OCI-LY1 (cell line): ENCODE data around the gene UBE2D3.

Source experiments
- H2AFZ ChIP-seq: fragments of 200-600 bp; sonication (generic), shearing (Covaris generic); 2 replicates; pipeline ENCODE4 v1.6.0; 2014; ENCODE audit warnings: antibody characterized with exemption, mild to moderate bottlenecking, low read length
- H3F3A ChIP-seq: fragments of 200-600 bp; sonication (generic), shearing (Covaris generic); 2 replicates; pipeline ENCODE4 v1.6.0; 2014; ENCODE audit warnings: mild to moderate bottlenecking, antibody characterized with exemption, low read length, moderate library complexity; ENCODE audit not compliant: insufficient read depth
- H3K27ac ChIP-seq: fragments of 200-600 bp; sonication (generic); 2 replicates; pipeline ENCODE4 v1.5.1; 2014; ENCODE audit warnings: low read length, mixed run types, mild to moderate bottlenecking, low read depth; ENCODE audit not compliant: poor library complexity, severe bottlenecking
- H3K27me3 ChIP-seq: fragments of 200-600 bp; sonication (generic); 2 replicates; pipeline ENCODE4 v1.6.0; 2014; ENCODE audit warnings: antibody characterized with exemption, mild to moderate bottlenecking, low read length, moderate library complexity; ENCODE audit not compliant: insufficient read depth
- H3K36me3 ChIP-seq: fragments of 200-600 bp; sonication (generic); 2 replicates; pipeline ENCODE4 v1.6.1; 2014; ENCODE audit warnings: mild to moderate bottlenecking, antibody characterized with exemption, low read length, moderate library complexity, mixed read lengths; ENCODE audit not compliant: insufficient read depth
- H3K4me1 ChIP-seq: fragments of 200-600 bp; sonication (generic); 2 replicates; pipeline ENCODE4 v1.5.1; 2014; ENCODE audit warnings: mild to moderate bottlenecking, low read length, moderate library complexity; ENCODE audit not compliant: insufficient read depth, severe bottlenecking
- H3K4me2 ChIP-seq: fragments of 200-600 bp; sonication (generic), shearing (Covaris generic); 2 replicates; pipeline ENCODE4 v1.6.1; 2014; ENCODE audit warnings: low read length
- H3K4me3 ChIP-seq: fragments of 200-600 bp; sonication (generic); 2 replicates; pipeline ENCODE4 v1.5.1; 2014; ENCODE audit warnings: low read length, low read depth, mild to moderate bottlenecking, mixed read lengths; ENCODE audit not compliant: poor library complexity, severe bottlenecking
- H3K79me2 ChIP-seq: fragments of 200-600 bp; shearing (Covaris generic); 2 replicates; pipeline ENCODE4 v1.6.1; 2016; ENCODE audit warnings: mixed run types, low read length, mixed read lengths; ENCODE audit not compliant: insufficient read depth
- H3K9ac ChIP-seq: fragments of 200-600 bp; sonication (generic), shearing (Covaris generic); 2 replicates; pipeline ENCODE4 v1.6.1; 2014; ENCODE audit warnings: mild to moderate bottlenecking, low read length, mixed read lengths
- H3K9me2 ChIP-seq: fragments of 200-600 bp; sonication (generic), shearing (Covaris generic); 2 replicates; pipeline ENCODE4 v1.6.1; 2014; ENCODE audit warnings: low read depth, mild to moderate bottlenecking, low read length, mixed read lengths
- H3K9me3 ChIP-seq: fragments of 200-600 bp; shearing (Covaris generic); 2 replicates; pipeline ENCODE4 v1.6.1; 2014; ENCODE audit warnings: low read length, mixed read lengths
- H4K20me1 ChIP-seq: fragments of 200-600 bp; sonication (generic), shearing (Covaris generic); 2 replicates; pipeline ENCODE4 v1.6.0; 2016; ENCODE audit warnings: mild to moderate bottlenecking, low read length; ENCODE audit not compliant: insufficient read depth
- EZH2 ChIP-seq: fragments of 200-600 bp; sonication (generic), shearing (Covaris generic); IDR thresholded peaks from 2 replicates; pipeline ENCODE4 v1.8.0; 2017; ENCODE audit warnings: borderline replicate concordance, mixed run types, mild to moderate bottlenecking, antibody characterized with exemption, low read length, moderate library complexity, mixed read lengths
- TF ChIP-seq, protein P1 (sequence below): fragments of 200-600 bp; sonication (generic), shearing (Covaris generic); IDR thresholded peaks from 2 replicates; pipeline ENCODE4 v1.5.1; 2017; ENCODE audit warnings: mild to moderate bottlenecking, antibody characterized with exemption, low read length, moderate library complexity, mixed read lengths

Gene UBE2D3

DNA sequence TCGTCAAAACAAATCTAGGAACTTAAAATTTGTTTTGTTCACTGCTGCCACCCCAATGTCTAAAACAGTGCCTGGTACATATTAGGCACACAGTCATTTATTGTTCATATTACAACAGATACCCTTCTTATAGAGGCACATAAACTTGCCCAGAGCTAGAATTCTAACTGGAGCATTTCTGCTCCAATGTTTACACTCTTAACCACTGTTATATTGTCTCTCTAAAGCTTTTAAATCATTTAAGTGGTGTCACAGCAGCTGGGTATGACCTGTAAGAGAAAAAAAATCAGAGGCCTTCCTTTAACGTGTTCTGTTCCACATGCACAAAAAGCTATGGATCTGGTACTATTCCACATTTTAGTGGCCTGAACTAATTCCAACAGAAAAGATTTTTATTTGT, 3.0 kb downstream of the UBE2D3 start:
- Histone ChIP-seq H3K4me1 (peaks cover 66% of the 10 kb centered on the region), H3K27me3 (no peaks in the 10 kb centered on the region), H3K4me2 (peak overlapping the region; percentile 83), H3K36me3 (peaks cover 73% of the 10 kb centered on the region), H3F3A (no peaks in the 10 kb centered on the region), H4K20me1 (peaks cover 10% of the 10 kb centered on the region; the same call in 1 of the 2 replicates), H3K9ac (peak overlapping the region; percentile 92), H3K9me2 (no peaks in the 10 kb centered on the region), H3K27ac (no peak overlapping the region), H3K79me2 (peaks cover 75% of the 10 kb centered on the region), H3K9me3 (no peaks in the 10 kb centered on the region), H2AFZ (no peak overlapping the region), H3K4me3 (peak overlapping the region; percentile 98)
- TF ChIP-seq, protein P1, sequence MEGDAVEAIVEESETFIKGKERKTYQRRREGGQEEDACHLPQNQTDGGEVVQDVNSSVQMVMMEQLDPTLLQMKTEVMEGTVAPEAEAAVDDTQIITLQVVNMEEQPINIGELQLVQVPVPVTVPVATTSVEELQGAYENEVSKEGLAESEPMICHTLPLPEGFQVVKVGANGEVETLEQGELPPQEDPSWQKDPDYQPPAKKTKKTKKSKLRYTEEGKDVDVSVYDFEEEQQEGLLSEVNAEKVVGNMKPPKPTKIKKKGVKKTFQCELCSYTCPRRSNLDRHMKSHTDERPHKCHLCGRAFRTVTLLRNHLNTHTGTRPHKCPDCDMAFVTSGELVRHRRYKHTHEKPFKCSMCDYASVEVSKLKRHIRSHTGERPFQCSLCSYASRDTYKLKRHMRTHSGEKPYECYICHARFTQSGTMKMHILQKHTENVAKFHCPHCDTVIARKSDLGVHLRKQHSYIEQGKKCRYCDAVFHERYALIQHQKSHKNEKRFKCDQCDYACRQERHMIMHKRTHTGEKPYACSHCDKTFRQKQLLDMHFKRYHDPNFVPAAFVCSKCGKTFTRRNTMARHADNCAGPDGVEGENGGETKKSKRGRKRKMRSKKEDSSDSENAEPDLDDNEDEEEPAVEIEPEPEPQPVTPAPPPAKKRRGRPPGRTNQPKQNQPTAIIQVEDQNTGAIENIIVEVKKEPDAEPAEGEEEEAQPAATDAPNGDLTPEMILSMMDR: no peak
- no peak for TF ChIP-seq EZH2

DNA sequence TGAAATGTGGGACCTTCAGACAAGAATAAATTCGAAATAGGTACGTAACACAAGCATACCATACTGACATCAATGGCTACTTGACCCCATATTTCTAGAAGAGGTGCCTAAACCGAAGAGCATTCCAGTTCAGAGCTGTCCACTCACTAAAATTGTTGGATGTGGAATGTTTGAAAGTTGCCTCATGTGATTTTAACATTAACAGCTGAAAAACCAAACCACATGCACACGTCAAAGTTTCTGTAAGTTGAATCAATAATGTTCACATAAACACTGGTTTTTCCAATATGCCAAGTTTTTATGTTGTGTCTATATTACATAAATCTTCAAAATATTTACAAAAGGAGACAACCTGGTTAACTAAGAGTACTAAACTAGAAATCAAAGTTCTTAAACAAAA, 3.5 kb downstream of the UBE2D3 start:
- H3K9me3 ChIP-seq: no peaks in the 10 kb centered on the region
- no peak for TF ChIP-seq EZH2
- TF ChIP-seq, protein P1: no peak
- peaks cover 10% of the 10 kb centered on the region; the same call in 1 of the 2 replicates for H4K20me1 ChIP-seq
- no peak overlapping the region for H3K27ac ChIP-seq
- H3K9ac ChIP-seq: peak overlapping the region; percentile 92
- H3K79me2 ChIP-seq: peaks cover 80% of the 10 kb centered on the region
- H3K27me3 ChIP-seq: no peaks in the 10 kb centered on the region
- H3K4me3 ChIP-seq: peak overlapping the region; percentile 98
- H2AFZ ChIP-seq: no peak overlapping the region
- peak overlapping the region; percentile 83 for H3K4me2 ChIP-seq
- H3K9me2 ChIP-seq: no peaks in the 10 kb centered on the region
- H3K36me3 ChIP-seq: peaks cover 76% of the 10 kb centered on the region
- no peaks in the 10 kb centered on the region for H3F3A ChIP-seq
- H3K4me1 ChIP-seq: peaks cover 65% of the 10 kb centered on the region

DNA sequence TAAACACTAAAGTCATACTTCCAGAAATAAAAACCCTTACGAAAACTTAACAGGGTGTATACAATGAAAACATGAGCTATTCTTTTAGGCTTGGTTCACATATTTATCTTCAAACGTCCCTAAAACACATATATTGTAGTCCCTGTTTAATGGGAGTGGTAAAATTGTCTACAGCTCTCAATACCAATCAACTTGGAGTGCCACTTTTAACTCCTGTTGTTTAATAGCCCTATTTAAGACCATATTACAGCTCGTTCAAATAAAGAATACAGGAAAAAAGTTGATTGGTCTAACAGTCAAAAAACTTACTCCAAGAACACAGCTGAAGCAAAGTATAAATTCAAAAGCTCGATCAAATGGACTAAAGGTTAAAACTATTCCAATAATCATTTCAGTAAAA, 3.9 kb downstream of the UBE2D3 start:
- H3K4me2 ChIP-seq: peak overlapping the region; percentile 83
- no peak overlapping the region for H2AFZ ChIP-seq
- H3K79me2 ChIP-seq: peaks cover 84% of the 10 kb centered on the region
- H3F3A ChIP-seq: no peaks in the 10 kb centered on the region
- H3K9ac ChIP-seq: peak overlapping the region; percentile 92
- H3K9me3 ChIP-seq: no peaks in the 10 kb centered on the region
- TF ChIP-seq, protein P1: no peak
- no peak for TF ChIP-seq EZH2
- H3K4me1 ChIP-seq: peaks cover 64% of the 10 kb centered on the region
- peaks cover 10% of the 10 kb centered on the region; the same call in 1 of the 2 replicates for H4K20me1 ChIP-seq
- H3K9me2 ChIP-seq: no peaks in the 10 kb centered on the region
- H3K4me3 ChIP-seq: peak overlapping the region; percentile 98
- H3K27ac ChIP-seq: no peak overlapping the region
- peaks cover 80% of the 10 kb centered on the region for H3K36me3 ChIP-seq
- H3K27me3 ChIP-seq: no peaks in the 10 kb centered on the region
